ACC112 (cell line): ENCODE data around the gene MYO3B.

Source experiments
- H2AFZ ChIP-seq: fragments of 200-600 bp; sonication (generic); one replicate; pipeline ENCODE4 v1.6.0; 2017; ENCODE audit warnings: antibody characterized with exemption, low read length; ENCODE audit not compliant: unreplicated experiment
- H3K27ac ChIP-seq: fragments of 200-600 bp; sonication (generic); 2 replicates; pipeline ENCODE4 v1.5.1; 2014; ENCODE audit warnings: low read depth, mild to moderate bottlenecking, antibody characterized with exemption, low read length, moderate library complexity
- H3K27me3 ChIP-seq: fragments of 200-600 bp; sonication (generic); 2 replicates; pipeline ENCODE4 v1.6.1; 2014; ENCODE audit warnings: mild to moderate bottlenecking, antibody characterized with exemption, low read length, moderate library complexity, mixed read lengths; ENCODE audit not compliant: insufficient read depth
- H3K36me3 ChIP-seq: fragments of 200-600 bp; sonication (generic); 2 replicates; pipeline ENCODE4 v1.6.1; 2016; ENCODE audit warnings: mild to moderate bottlenecking, antibody characterized with exemption, low read length, moderate library complexity, mixed read lengths; ENCODE audit not compliant: insufficient read depth
- H3K4me1 ChIP-seq: fragments of 200-600 bp; sonication (generic); one replicate; pipeline ENCODE4 v1.6.1; 2016; ENCODE audit warnings: low read length, mixed read lengths; ENCODE audit not compliant: insufficient read depth, unreplicated experiment, control insufficient read depth
- H3K4me3 ChIP-seq: fragments of 200-600 bp; sonication (generic); 2 replicates; pipeline ENCODE4 v1.5.1; 2014; ENCODE audit warnings: mild to moderate bottlenecking, low read depth, low read length
- H3K79me2 ChIP-seq: fragments of 200-600 bp; sonication (generic); one replicate; pipeline ENCODE4 v1.6.0; 2016; ENCODE audit warnings: low read length; ENCODE audit not compliant: control insufficient read depth, unreplicated experiment, insufficient read depth

Gene MYO3B

GRCh38 chr2:170368370-170368769 is 190.4 kb downstream of the MYO3B start:
- no peak overlapping the region for H3K4me3 ChIP-seq
- H2AFZ ChIP-seq: no peak overlapping the region
- no peak overlapping the region for H3K27ac ChIP-seq
- peaks cover 1% of the 10 kb centered on the region for H3K4me1 ChIP-seq
- no peaks in the 10 kb centered on the region for H3K79me2 ChIP-seq
- H3K36me3 ChIP-seq: no peaks in the 10 kb centered on the region
- H3K27me3 ChIP-seq: peaks cover 78% of the 10 kb centered on the region

GRCh38 chr2:170369228-170369627 is 191.3 kb downstream of the MYO3B start:
- no peak overlapping the region for H3K4me3 ChIP-seq
- no peak overlapping the region for H2AFZ ChIP-seq
- H3K79me2 ChIP-seq: no peaks in the 10 kb centered on the region
- no peaks in the 10 kb centered on the region for H3K36me3 ChIP-seq
- H3K4me1 ChIP-seq: no peaks in the 10 kb centered on the region
- H3K27ac ChIP-seq: no peak overlapping the region
- peaks cover 83% of the 10 kb centered on the region for H3K27me3 ChIP-seq

GRCh38 chr2:170369894-170370293 is 191.9 kb downstream of the MYO3B start:
- Histone ChIP-seq H3K4me3 (no peak overlapping the region), H3K36me3 (no peaks in the 10 kb centered on the region), H3K27ac (no peak overlapping the region), H3K4me1 (no peaks in the 10 kb centered on the region), H3K27me3 (peaks cover 83% of the 10 kb centered on the region), H3K79me2 (no peaks in the 10 kb centered on the region), H2AFZ (no peak overlapping the region)

- no peak overlapping the region for H3K4me3 ChIP-seq
- H3K27me3 ChIP-seq: peaks cover 82% of the 10 kb centered on the region
- no peaks in the 10 kb centered on the region for H3K79me2 ChIP-seq
- no peak overlapping the region for H3K27ac ChIP-seq
- H2AFZ ChIP-seq: no peak overlapping the region
- no peaks in the 10 kb centered on the region for H3K4me1 ChIP-seq
- no peaks in the 10 kb centered on the region for H3K36me3 ChIP-seq
These were observed 193.5 kb downstream of the MYO3B start for GRCh38 chr2:170371231-170371998.

GRCh38 chr2:170375192-170375591 is 197.2 kb downstream of the MYO3B start:
- no peak overlapping the region for H3K4me3 ChIP-seq
- H3K27ac ChIP-seq: no peak overlapping the region
- H3K36me3 ChIP-seq: no peaks in the 10 kb centered on the region
- H3K4me1 ChIP-seq: no peaks in the 10 kb centered on the region
- no peak overlapping the region for H2AFZ ChIP-seq
- H3K27me3 ChIP-seq: peaks cover 81% of the 10 kb centered on the region
- H3K79me2 ChIP-seq: no peaks in the 10 kb centered on the region

GRCh38 chr2:170377500-170378207 is 199.7 kb downstream of the MYO3B start:
- no peak overlapping the region for H3K27ac ChIP-seq
- no peak overlapping the region for H2AFZ ChIP-seq
- H3K36me3 ChIP-seq: no peaks in the 10 kb centered on the region
- H3K27me3 ChIP-seq: peaks cover 78% of the 10 kb centered on the region
- H3K4me3 ChIP-seq: no peak overlapping the region
- no peaks in the 10 kb centered on the region for H3K4me1 ChIP-seq
- no peaks in the 10 kb centered on the region for H3K79me2 ChIP-seq

GRCh38 chr2:170380267-170380666 is 202.3 kb downstream of the MYO3B start:
- no peak overlapping the region for H3K27ac ChIP-seq
- H3K4me3 ChIP-seq: no peak overlapping the region
- no peak overlapping the region for H2AFZ ChIP-seq
- H3K27me3 ChIP-seq: peaks cover 78% of the 10 kb centered on the region
- H3K36me3 ChIP-seq: no peaks in the 10 kb centered on the region
- H3K79me2 ChIP-seq: no peaks in the 10 kb centered on the region
- H3K4me1 ChIP-seq: no peaks in the 10 kb centered on the region

- H3K4me1 ChIP-seq: no peaks in the 10 kb centered on the region
- H3K79me2 ChIP-seq: no peaks in the 10 kb centered on the region
- H3K4me3 ChIP-seq: no peak overlapping the region
- no peak overlapping the region for H3K27ac ChIP-seq
- H3K27me3 ChIP-seq: peaks cover 79% of the 10 kb centered on the region
- no peaks in the 10 kb centered on the region for H3K36me3 ChIP-seq
- no peak overlapping the region for H2AFZ ChIP-seq
These were observed 203.7 kb downstream of the MYO3B start for GRCh38 chr2:170381678-170382077.

- Histone ChIP-seq H2AFZ (no peak overlapping the region), H3K79me2 (no peaks in the 10 kb centered on the region), H3K4me3 (no peak overlapping the region), H3K4me1 (no peaks in the 10 kb centered on the region), H3K27ac (no peak overlapping the region), H3K27me3 (peaks cover 84% of the 10 kb centered on the region), H3K36me3 (no peaks in the 10 kb centered on the region)
These were observed 208.6 kb downstream of the MYO3B start for GRCh38 chr2:170386554-170386953.

- H3K79me2 ChIP-seq: no peaks in the 10 kb centered on the region
- H2AFZ ChIP-seq: no peak overlapping the region
- H3K27ac ChIP-seq: no peak overlapping the region
- H3K4me1 ChIP-seq: no peaks in the 10 kb centered on the region
- H3K36me3 ChIP-seq: no peaks in the 10 kb centered on the region
- peaks cover 87% of the 10 kb centered on the region for H3K27me3 ChIP-seq
- H3K4me3 ChIP-seq: no peak overlapping the region
These were observed 213.1 kb downstream of the MYO3B start for GRCh38 chr2:170391018-170391417.

GRCh38 chr2:170391697-170392096 is 213.8 kb downstream of the MYO3B start:
- no peak overlapping the region for H3K27ac ChIP-seq
- H3K4me1 ChIP-seq: no peaks in the 10 kb centered on the region

More at GRCh38 chr2:170391697-170392096, 213.8 kb downstream of the MYO3B start:
- H3K27me3 ChIP-seq: peaks cover 87% of the 10 kb centered on the region
- H3K36me3 ChIP-seq: no peaks in the 10 kb centered on the region
- no peak overlapping the region for H2AFZ ChIP-seq
- H3K79me2 ChIP-seq: no peaks in the 10 kb centered on the region
- H3K4me3 ChIP-seq: no peak overlapping the region
